Upper lobe of left lung (tissue), 6 donors: ENCODE data around the gene RPS17. TPM values are rescaled to one million over a fixed set of nuclear protein-coding genes. Genes with fewer than 3 reads are reported as not detected.

Experiments used
- ATAC-seq, 2 donors: fragments of 200-7000 bp; cut with Tn5 transposase; one replicate each; pipeline ENCODE4 v1.9.1; 2022; ENCODE audit warnings: mild to moderate bottlenecking in 2 of 2, moderate library complexity in 2 of 2; ENCODE audit not compliant: low FRiP score in 2 of 2
- DNase-seq, 2 donors: peaks; one replicate each; pipeline ENCODE4 v3.0.0-alpha.2; 2019 to 2020
- H3K27ac ChIP-seq, 4 donors: fragments of 200-600 bp; sonication (generic); one replicate each; pipeline ENCODE4 v1.5.1; 2016 to 2019
- H3K27me3 ChIP-seq, 4 donors: fragments of 200-600 bp; sonication (generic); one replicate each; pipeline ENCODE4 v1.5.1; 2017 to 2019
- H3K36me3 ChIP-seq, 4 donors: fragments of 200-600 bp; sonication (generic); one replicate each; pipeline ENCODE4 v1.5.1; 2016 to 2019
- H3K4me1 ChIP-seq, 4 donors: fragments of 200-600 bp; sonication (generic); one replicate each; pipeline ENCODE4 v1.5.1; 2018 to 2019
- H3K4me3 ChIP-seq, 4 donors: fragments of 200-600 bp; sonication (generic); one replicate each; pipeline ENCODE4 v1.5.1; 2017 to 2019; ENCODE audit warnings: mild to moderate bottlenecking in 2 of 4, moderate library complexity in 1 of 4
- H3K9me3 ChIP-seq, 4 donors: fragments of 200-600 bp; sonication (generic); one replicate each; pipeline ENCODE4 v1.5.1; 2018 to 2019
- CTCF ChIP-seq, 6 experiments: fragments of 450-650 bp in 4 of 6; fragments of 200-600 bp in 2 of 6; sonication (generic) in 2 of 6; IDR thresholded peaks; one replicate each; pipeline ENCODE4 v1.5.1; 2016 to 2019; ENCODE audit warnings: antibody characterized with exemption in 6 of 6
- EP300 ChIP-seq, 4 donors: sonication (generic); formaldehyde crosslinking; IDR thresholded peaks; one replicate each; pipeline ENCODE4 v1.5.1; 2017; ENCODE audit warnings: antibody characterized with exemption in 4 of 4, control low read depth in 2 of 4
- POLR2A ChIP-seq, 4 donors: fragments of 450-650 bp; IDR thresholded peaks; one replicate each; pipeline ENCODE4 v1.5.1; 2016 to 2017; ENCODE audit warnings: antibody characterized with exemption in 4 of 4, mild to moderate bottlenecking in 2 of 4
- POLR2AphosphoS5 ChIP-seq, 2 donors: sonication (generic); formaldehyde crosslinking; IDR thresholded peaks; one replicate each; pipeline ENCODE4 v1.5.1; 2017; ENCODE audit warnings: antibody characterized with exemption in 2 of 2
- WGBS, 2 donors: methylation state at CpG; one replicate each; pipeline ENCODE4 v1.1.5; 2017 to 2018; 5-methylcytosine and 5-hydroxymethylcytosine counted together
- total RNA-seq, 6 donors: library from RNA; depleted of rRNA in 4 of 6; stranded (reverse); fragments of >200 nt in 4 of 6; gene quantifications; one replicate each; pipeline versions ENCODE4 v1.1.0 to v1.2.1, GENCODE V29; 2016 to 2021
- donor health status: DM: no; HTN: no; CAD: no; lungs with moderate emphysema.
- donor health status: DM: no; HTN: yes; CAD: no; lungs with severe emphysema.

The RPS17 gene
- total RNA-seq: 1,000 to 10,000 TPM in 4 of 6 donors, 100 to 1,000 TPM in 2; 299 to 1,601 (median 1,108) TPM

DNA sequence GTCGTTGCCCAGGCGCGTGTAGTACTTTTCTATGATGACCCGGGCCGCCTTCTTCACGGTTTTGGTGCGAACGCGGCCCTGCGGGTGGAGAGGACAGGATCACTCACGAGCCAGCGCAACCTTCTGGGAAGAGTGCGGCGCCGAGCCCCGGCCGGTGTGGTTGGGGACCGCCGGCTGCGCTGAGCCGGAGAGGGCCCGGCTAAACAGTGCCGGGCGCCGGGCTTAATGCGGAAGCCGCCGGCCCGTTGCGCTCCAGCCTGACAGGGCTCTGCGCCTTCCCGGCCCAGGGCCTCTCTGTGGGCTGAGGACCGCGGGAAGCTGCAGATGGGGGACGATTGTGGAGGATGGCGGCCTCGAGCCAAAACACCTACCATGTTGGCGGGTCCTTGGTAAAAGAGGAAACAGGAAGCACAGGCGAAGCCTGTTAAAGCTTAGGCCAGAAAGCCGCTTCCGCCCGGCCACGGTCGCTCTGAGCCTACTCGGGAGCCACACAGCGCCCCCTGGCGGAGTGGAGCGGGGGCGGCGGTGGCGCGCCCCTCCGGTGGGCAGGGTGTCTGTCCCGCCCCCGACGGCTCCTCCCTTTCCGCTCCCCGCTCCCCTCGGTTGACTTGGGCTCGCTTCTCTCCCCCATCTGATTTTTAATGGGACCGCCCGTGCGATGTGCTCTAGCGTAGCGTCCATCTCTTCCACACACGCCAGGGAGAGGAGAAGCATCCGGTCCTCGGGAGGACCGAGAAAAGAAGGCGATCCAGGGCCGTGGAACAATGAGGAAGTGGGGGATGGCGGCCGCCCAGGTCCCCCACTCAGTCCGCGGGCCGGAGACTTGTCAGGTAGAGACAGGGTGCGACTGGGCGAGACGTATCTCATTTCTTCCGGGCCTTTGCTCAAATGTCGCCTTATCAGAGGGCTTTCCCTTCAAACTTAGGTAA, at the start of gene RPS17:
Gene RPS17, minus strand, starts transcription at position 403 of the 929 bp plus-strand sequence. Its CDS starts 29 bp downstream, at position 374.
- H3K27me3 ChIP-seq: no peaks in the 10 kb centered on the region
- peak in 1 of 4 donors; percentile 46 for TF ChIP-seq EP300 (IDR thresholded peaks at IDR 0.05)
- TF ChIP-seq POLR2AphosphoS5 (IDR thresholded peaks at IDR 0.05): peak; percentile 85 to 91
- peak; percentile 99 to 100 (median 99) for TF ChIP-seq CTCF (IDR thresholded peaks at IDR 0.05)
- peak; percentile 10 to 91 (median 85) for TF ChIP-seq POLR2A (IDR thresholded peaks at IDR 0.05)
- peak within 1 kb of the TSS; percentile 80 to 96 (median 85) for H3K4me3 ChIP-seq
- peak; percentile 99 for ATAC-seq
- H3K36me3 ChIP-seq: peaks cover 22 to 36% (median 34%) of the 10 kb centered on the region in 4 donors
- H3K27ac ChIP-seq: peak within 1 kb of the TSS; percentile 83 to 91 (median 90)
- WGBS, 2 donors: 0% methylated on average over 33 to 67 of the region's 81 CpGs
- H3K9me3 ChIP-seq: no peaks in the 10 kb centered on the region
- peaks cover 19 to 38% (median 24%) of the 10 kb centered on the region in 4 donors for H3K4me1 ChIP-seq
- DNase-seq: peak; percentile 97 to 99

DNA sequence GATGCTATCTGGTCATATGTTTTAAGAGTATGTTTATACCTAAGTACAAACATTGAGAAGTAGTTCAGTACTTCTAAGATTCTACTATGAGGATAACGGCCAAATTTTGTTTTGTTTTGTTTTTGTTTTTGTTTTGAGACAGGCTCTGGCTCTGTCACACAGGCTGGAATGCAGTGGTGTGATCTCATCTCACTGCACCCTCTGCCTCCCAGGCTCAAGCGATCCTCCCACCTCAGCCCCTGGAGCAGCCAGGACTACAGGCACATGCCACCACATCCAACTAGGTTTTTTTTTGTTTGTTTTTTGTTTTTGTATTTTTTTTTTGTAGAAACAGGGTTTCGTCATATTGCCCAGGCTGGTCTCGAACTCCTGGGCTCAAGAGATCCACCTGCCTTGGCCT, 47.5 kb upstream of the RPS17 start:
- WGBS, 2 donors: 64 to 77% methylated on average over 4 of the region's 4 CpGs
- DNase-seq: no peak
- Histone ChIP-seq H3K4me1 (no peaks in the 10 kb centered on the region), H3K27me3 (no peaks in the 10 kb centered on the region), H3K9me3 (no peaks in the 10 kb centered on the region), H3K4me3 (no peak overlapping the region), H3K36me3 (no peaks in the 10 kb centered on the region), H3K27ac (no peak overlapping the region)
- no peak for ATAC-seq
- TF ChIP-seq POLR2AphosphoS5 (IDR thresholded peaks at IDR 0.05) (no peak), CTCF (IDR thresholded peaks at IDR 0.05) (no peak), EP300 (IDR thresholded peaks at IDR 0.05) (no peak), POLR2A (IDR thresholded peaks at IDR 0.05) (no peak)

DNA sequence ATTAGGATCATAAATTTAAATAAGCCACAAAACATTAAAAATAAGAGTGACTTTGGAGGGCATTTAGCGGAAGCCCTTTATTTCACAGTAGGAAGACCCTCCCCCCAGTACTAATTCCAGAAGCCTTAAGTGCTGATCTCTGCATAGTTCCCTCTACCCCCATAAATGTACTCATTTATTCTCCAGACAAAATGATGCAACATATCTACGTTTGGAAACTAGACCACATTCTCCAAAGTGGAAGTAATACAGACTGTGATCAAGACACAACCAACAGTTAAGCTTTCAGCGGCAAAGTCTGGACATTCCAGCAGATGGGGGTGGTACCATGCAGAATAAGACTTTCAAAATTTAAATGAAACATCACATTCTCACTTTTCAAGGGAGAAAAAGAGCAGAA, 44.8 kb upstream of the RPS17 start:
- ATAC-seq (peak in 1 of 2 donors; percentile 54), DNase-seq (no peak)
- Histone ChIP-seq H3K36me3 (no peaks in the 10 kb centered on the region), H3K4me1 (no peaks in the 10 kb centered on the region), H3K9me3 (no peaks in the 10 kb centered on the region), H3K4me3 (no peak overlapping the region), H3K27me3 (no peaks in the 10 kb centered on the region), H3K27ac (no peak overlapping the region)
- WGBS, 2 donors: 45 to 48% methylated on average over 3 of the region's 3 CpGs
- no peak for TF ChIP-seq EP300 (IDR thresholded peaks at IDR 0.05)
- no peak for TF ChIP-seq CTCF (IDR thresholded peaks at IDR 0.05)
- TF ChIP-seq POLR2A (IDR thresholded peaks at IDR 0.05): no peak
- TF ChIP-seq POLR2AphosphoS5 (IDR thresholded peaks at IDR 0.05): no peak

- Histone ChIP-seq H3K36me3 (no peaks in the 10 kb centered on the region), H3K4me3 (no peak overlapping the region), H3K9me3 (no peaks in the 10 kb centered on the region), H3K4me1 (no peaks in the 10 kb centered on the region), H3K27me3 (no peaks in the 10 kb centered on the region), H3K27ac (no peak overlapping the region)
- no peak for DNase-seq
- WGBS, 2 donors: 79 to 86% methylated on average over 2 of the region's 2 CpGs
- ATAC-seq: no peak
- no peak for TF ChIP-seq POLR2AphosphoS5 (IDR thresholded peaks at IDR 0.05)
- TF ChIP-seq POLR2A (IDR thresholded peaks at IDR 0.05): no peak
- TF ChIP-seq CTCF (IDR thresholded peaks at IDR 0.05): no peak
- no peak for TF ChIP-seq EP300 (IDR thresholded peaks at IDR 0.05)
These were observed 40.5 kb upstream of the RPS17 start for GRCh38 chr15:82580713-82581112.
